Small intestine (tissue), 7 donors: ENCODE results near the gene ENG. TPM values are rescaled to one million over a fixed set of nuclear protein-coding genes. Genes with fewer than 3 reads are reported as not detected.
"Not testable (repeated sequence)": the region's sequence is repeated elsewhere in the genome, so short reads cannot be mapped to it uniquely, and the experiment has no call there.

ENCODE experiments used
- DNase-seq, 2 donors: peaks; one replicate each; pipeline versions ENCODE4 v3.0.0 to v3.0.0-alpha.2; 2013
- FAIRE-seq: peaks from 2 replicates; lab custom pipeline; 2012; peaks lifted over from hg19 to GRCh38; lab: Jason Lieb, UNC
- H3K27ac ChIP-seq, 3 donors: one replicate each; pipeline ENCODE4 v1.5.1; 2013; ENCODE audit warnings: low read length in 2 of 3, mild to moderate bottlenecking in 2 of 3, control low read depth in 1 of 3, inconsistent platforms in 1 of 3, low read depth in 1 of 3, moderate library complexity in 1 of 3
- H3K27me3 ChIP-seq, 3 donors: one replicate each; pipeline ENCODE4 v1.6.1; 2013; ENCODE audit warnings: low read length in 3 of 3, inconsistent platforms in 1 of 3; ENCODE audit not compliant: control insufficient read depth in 3 of 3, insufficient read depth in 3 of 3
- H3K36me3 ChIP-seq, 3 donors: one replicate each; pipeline ENCODE4 v1.6.1; 2013; ENCODE audit warnings: low read length in 3 of 3, inconsistent platforms in 1 of 3, low read depth in 1 of 3, mild to moderate bottlenecking in 1 of 3, moderate library complexity in 1 of 3; ENCODE audit not compliant: control insufficient read depth in 3 of 3, insufficient read depth in 2 of 3
- H3K4me1 ChIP-seq, 3 donors: one replicate each; pipeline ENCODE4 v1.6.1; 2013; ENCODE audit warnings: low read length in 2 of 3, inconsistent platforms in 1 of 3, low read depth in 1 of 3, mild to moderate bottlenecking in 1 of 3, moderate library complexity in 1 of 3; ENCODE audit not compliant: control insufficient read depth in 3 of 3, insufficient read depth in 2 of 3
- H3K4me3 ChIP-seq, 3 donors: one replicate each; pipeline ENCODE4 v1.5.1; 2013; ENCODE audit warnings: low read length in 3 of 3, control low read depth in 1 of 3, inconsistent platforms in 1 of 3, low read depth in 1 of 3, mild to moderate bottlenecking in 1 of 3, moderate library complexity in 1 of 3
- H3K9me3 ChIP-seq, 2 donors: one replicate each; pipeline ENCODE4 v1.6.1; 2013; ENCODE audit warnings: low read depth in 1 of 2, low read length in 1 of 2; ENCODE audit not compliant: control insufficient read depth in 2 of 2, insufficient read depth in 1 of 2
- WGBS, 3 donors: extraction: QIAGEN DNeasy Blood & Tissue Kit; methylation state at CpG; one replicate each; pipeline ENCODE4 v1.1.7; 2013; 5-methylcytosine and 5-hydroxymethylcytosine counted together
- polyA plus RNA-seq, 4 donors: library from polyadenylated mRNA; stranded (reverse) in 3 of 4; unstranded in 1 of 4; fragments of 200-250 nt in 3 of 4; fragments of 120-200 nt in 1 of 4; gene quantifications; one replicate each; pipeline versions ENCODE4 v1.2.1 to v1.2.3, GENCODE V29; 2013
- donor health status: healthy with polysubstance abuse.
- donor health status: control.
- donor health status: control.
- donor health status: Bipolar disorder and iron deficiency.
- donor health status: healthy.

ENG gene
- polyA plus RNA-seq, 4 donors, result 3.1 to 84.0 (median 11.8) TPM

DNA sequence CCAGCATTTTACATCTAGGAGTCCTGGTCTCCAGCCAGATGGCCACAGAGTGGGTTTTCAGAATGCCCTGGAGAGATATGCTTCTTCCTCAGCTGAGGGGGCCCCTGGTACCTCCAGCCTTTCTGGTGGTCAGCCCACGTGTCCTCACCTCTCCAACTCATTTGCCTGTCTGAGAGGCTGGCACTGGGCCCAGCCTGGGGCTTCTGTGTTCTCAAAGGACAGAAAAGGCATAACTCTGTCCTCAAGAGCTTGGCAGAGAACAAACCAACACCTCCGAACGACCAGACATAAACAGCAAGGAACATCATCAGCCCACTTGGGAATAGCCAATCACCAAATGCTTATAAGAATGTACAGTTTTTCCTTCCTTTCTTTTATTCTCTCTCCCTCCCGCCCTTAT is 17.1 kb downstream of the ENG start:
- WGBS, 3 donors, result 61 to 89% (median 68%) methylated on average over 4 of the region's 4 CpGs
- Histone ChIP-seq H3K36me3 (peaks cover 0 to 16% (median 0%) of the 10 kb centered on the region in 3 donors), H3K27me3 (no peaks in the 10 kb centered on the region), H3K9me3 (no peaks in the 10 kb centered on the region), H3K27ac (peak overlapping the region in 1 of 3 donors; percentile 94), H3K4me1 (peaks cover 0 to 12% (median 3%) of the 10 kb centered on the region in 3 donors), H3K4me3 (no peak overlapping the region)
- no peak for DNase-seq
- no peak for FAIRE-seq

DNA sequence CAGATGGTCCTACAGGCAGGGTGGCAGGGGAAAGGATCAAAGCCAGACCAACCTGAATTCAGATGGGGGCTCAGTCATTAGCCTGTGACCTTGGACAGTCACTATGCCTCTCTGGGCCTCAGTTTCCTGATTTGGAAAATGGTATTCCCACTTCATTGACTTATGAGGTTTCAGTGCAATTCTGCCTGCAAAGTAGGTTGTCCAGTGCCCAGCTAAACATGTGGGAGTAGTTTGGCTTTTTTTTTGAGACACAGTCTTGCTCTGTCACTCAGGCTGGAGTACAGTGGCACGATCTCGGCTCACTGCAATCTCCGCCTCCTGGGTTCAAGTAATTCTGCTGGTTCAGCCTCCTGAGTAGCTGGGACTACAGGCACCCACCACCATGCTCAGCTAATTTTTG is 17.9 kb downstream of the ENG start:
- not testable (repeated sequence) for FAIRE-seq
- Histone ChIP-seq H3K4me1 (peaks cover 0 to 12% (median 3%) of the 10 kb centered on the region in 3 donors), H3K27ac (peak overlapping the region; percentile 2 to 94 (median 41))

DNA sequence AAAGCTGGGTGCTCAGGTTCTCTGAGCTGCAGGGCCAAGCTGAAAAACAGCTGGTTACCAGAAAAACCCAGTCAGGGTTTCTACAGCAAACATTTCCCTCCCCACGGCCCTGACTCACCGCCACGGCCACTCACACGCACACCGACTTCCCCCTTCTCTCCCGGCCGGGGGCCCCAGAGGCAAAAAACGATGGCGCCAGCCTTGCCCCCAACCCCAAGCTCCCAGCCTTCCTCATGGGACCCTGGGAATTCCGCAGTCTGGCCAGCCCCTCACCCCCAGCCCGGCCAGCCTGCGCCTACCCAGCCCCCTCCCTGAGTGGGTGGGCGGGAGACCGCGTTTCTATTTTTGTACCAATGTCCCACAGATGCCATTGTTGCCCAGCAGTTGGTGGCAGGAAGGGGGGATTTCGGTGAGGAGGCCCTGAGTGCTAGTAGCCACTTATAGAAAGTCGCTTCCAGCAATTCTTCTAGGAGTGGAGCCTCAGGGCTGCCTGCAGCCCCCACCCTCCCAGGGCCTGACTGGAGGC is 18.4 kb downstream of the ENG start:
- FAIRE-seq (no peak), DNase-seq (no peak)
- peaks cover 0 to 11% (median 0%) of the 10 kb centered on the region in 3 donors for H3K36me3 ChIP-seq
- H3K27ac ChIP-seq, result peak overlapping the region; percentile 41 to 94 (median 61)
- no peaks in the 10 kb centered on the region for H3K27me3 ChIP-seq
- H3K4me3 ChIP-seq, result no peak overlapping the region
- no peaks in the 10 kb centered on the region for H3K9me3 ChIP-seq
- peaks cover 0 to 12% (median 3%) of the 10 kb centered on the region in 3 donors for H3K4me1 ChIP-seq
- WGBS, 3 donors, result 43 to 70% (median 67%) methylated on average over 17 of the region's 17 CpGs

More for the DNA sequence above, 17.9 kb downstream of the ENG start:
- H3K9me3 ChIP-seq, H3K27me3 ChIP-seq, DNase-seq, H3K4me3 ChIP-seq: not testable (repeated sequence)
- peaks cover 0 to 14% (median 0%) of the 10 kb centered on the region in 3 donors for H3K36me3 ChIP-seq
- 86 to 95% (median 94%) methylated on average over 3 of the region's 3 CpGs for WGBS, 3 donors

DNA sequence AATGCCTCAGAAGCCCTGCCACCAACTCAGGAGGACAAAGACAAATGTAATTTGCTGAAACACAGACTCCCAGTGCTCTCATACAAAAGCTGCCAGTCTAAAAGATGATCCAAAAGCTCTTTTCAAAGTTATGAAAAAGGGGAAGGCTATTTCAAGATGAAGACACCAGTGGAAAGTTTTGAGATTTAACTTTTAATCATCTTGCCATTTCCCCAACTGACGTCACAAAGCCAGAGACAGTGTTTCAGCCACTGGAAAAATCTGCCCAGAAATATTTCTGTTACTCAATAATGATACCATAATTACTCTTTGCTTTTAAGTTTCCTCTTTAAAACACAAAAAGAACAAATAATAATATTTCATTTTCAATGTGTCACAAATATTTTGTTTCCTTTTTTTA is 20.9 kb downstream of the ENG start:
- Histone ChIP-seq H3K9me3 (no peaks in the 10 kb centered on the region), H3K4me3 (no peak overlapping the region), H3K27me3 (peaks cover 0 to 2% (median 0%) of the 10 kb centered on the region in 3 donors), H3K36me3 (peaks cover 0 to 14% (median 0%) of the 10 kb centered on the region in 3 donors), H3K4me1 (peaks cover 0 to 12% (median 7%) of the 10 kb centered on the region in 3 donors), H3K27ac (peak overlapping the region in 1 of 3 donors; percentile 74)
- no peak for FAIRE-seq
- DNase-seq, result no peak
- 27 to 46% (median 46%) methylated on average over 1 of the region's 1 CpG for WGBS, 3 donors

DNA sequence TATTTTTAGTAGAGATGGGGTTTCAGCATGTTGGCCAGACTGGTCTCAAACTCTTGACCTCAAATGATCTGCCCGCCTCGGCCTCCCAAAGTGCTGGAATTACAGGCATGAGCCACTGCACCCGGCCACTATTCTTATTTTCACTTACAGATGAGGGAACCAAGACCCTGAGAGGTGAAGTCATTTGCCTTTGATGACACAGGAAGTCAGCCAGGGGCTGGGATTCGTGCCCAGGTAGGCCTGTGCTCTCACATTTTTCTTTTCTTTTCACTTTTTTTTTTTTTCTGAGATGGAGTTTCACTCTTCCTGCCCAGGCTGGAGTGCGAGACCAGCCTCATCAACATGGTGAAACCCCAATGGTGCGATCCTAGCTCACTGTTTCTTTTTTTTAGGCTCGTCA is 22.2 kb downstream of the ENG start:
- Histone ChIP-seq H3K27ac (peak overlapping the region in 1 of 3 donors; percentile 4), H3K4me3 (no peak overlapping the region), H3K36me3 (peaks cover 0 to 12% (median 0%) of the 10 kb centered on the region in 3 donors), H3K4me1 (peaks cover 0 to 13% (median 8%) of the 10 kb centered on the region in 3 donors), H3K27me3 (peaks cover 0 to 9% (median 0%) of the 10 kb centered on the region in 3 donors), H3K9me3 (no peaks in the 10 kb centered on the region)
- no peak for DNase-seq
- FAIRE-seq, result no peak
- WGBS, 3 donors, result 67 to 74% (median 70%) methylated on average over 7 of the region's 7 CpGs

DNA sequence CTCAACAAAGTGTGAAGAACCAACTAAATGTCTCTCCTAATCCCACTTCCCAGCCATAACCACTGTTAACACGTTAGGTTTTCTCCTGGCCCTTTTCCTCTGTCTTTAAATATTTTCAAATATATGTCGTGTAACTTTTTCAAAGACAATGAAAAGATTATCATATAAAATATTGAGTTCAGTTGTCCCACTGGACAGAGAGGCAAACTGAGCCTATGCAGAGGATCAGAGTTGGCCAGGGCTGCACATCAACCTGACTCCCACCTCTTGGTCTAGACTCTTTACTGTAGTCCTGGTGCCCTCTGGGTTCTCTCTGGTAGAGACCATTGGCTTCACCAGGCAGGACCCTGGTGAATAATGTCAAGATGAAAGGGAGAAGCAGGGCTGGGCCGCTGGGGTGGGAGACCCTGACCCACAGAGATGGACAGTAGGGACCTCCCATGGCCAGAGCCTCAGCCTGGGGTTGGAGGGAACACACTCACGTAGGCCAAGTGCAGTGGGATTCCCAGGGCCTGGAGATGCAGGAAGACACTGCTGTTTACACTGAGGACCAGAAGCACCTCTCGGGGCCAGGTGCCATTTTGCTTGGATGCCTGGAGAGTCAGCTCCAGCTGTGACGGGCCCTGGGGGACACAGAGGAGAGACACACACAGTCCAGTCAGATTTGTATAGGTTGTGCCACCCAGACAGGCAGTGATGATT is 25.1 kb downstream of the ENG start:
- WGBS, 3 donors, result 81 to 89% (median 83%) methylated on average over 6 of the region's 6 CpGs
- Histone ChIP-seq H3K4me1 (peaks cover 0 to 18% (median 0%) of the 10 kb centered on the region in 3 donors), H3K9me3 (no peaks in the 10 kb centered on the region), H3K4me3 (no peak overlapping the region), H3K27ac (peak overlapping the region in 2 of 3 donors; percentile 32 to 36), H3K36me3 (peaks cover 0 to 25% (median 0%) of the 10 kb centered on the region in 3 donors), H3K27me3 (peaks cover 0 to 31% (median 0%) of the 10 kb centered on the region in 3 donors)
- DNase-seq (no peak), FAIRE-seq (no peak)

DNA sequence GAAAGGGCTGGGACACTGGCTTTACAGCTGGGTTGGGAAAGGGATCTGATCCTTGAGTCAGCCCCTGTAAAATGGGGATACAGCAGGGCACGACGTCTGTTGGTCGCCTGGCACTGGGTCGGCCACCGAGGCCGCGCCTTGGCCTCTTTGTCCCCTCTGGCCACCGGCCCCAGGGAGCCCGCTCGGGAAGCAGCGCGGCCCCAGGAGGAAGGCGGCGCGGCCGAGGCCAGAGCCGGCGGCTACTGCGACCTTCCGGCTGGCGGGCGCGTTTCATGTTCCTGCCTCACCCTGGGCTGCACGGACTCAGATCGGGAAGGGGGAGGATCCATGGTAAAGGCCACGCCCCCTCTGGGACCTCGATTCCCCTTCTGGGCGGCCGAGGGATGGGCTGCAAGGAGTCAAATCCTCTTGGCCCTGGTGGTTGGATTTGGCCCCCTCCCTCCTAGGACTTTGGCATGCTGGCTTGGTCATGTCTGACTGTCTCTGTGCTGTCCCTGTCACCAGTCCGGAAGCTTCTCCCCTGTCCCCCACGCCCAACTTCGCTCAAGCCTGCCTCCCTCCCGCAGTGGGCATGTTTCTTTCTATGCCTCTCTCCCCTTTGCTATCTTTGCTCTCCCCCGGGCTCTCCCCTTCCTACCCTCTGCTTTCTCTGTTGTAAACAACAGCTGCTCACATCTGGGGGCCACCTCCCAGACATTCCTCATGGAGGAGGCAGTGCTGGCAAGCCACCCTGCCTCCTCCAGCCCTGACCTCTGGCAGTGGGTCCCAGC is 26.0 kb downstream of the ENG start:
- no peak for FAIRE-seq
- Histone ChIP-seq H3K36me3 (peaks cover 0 to 30% (median 0%) of the 10 kb centered on the region in 3 donors), H3K27ac (peak overlapping the region in 2 of 3 donors; percentile 39 to 85), H3K27me3 (peaks cover 0 to 31% (median 0%) of the 10 kb centered on the region in 3 donors), H3K4me3 (peak overlapping the region in 2 of 3 donors; percentile 18 to 28), H3K4me1 (peaks cover 0 to 18% (median 0%) of the 10 kb centered on the region in 3 donors), H3K9me3 (no peaks in the 10 kb centered on the region)
- peak; percentile 64 to 78 for DNase-seq
- 18 to 20% (median 19%) methylated on average over 26 to 33 of the region's 34 CpGs for WGBS, 3 donors
